Neuron (in vitro differentiated cells): ENCODE results near the gene DYNC2I2.

ENCODE experiments used
- H2AFZ ChIP-seq: one replicate; pipeline ENCODE4 v1.6.1; 2013; ENCODE audit warnings: low read depth, mild to moderate bottlenecking, inconsistent platforms, low read length, moderate library complexity
- H3K27me3 ChIP-seq: one replicate; pipeline ENCODE4 v1.6.1; 2013; ENCODE audit warnings: low read length; ENCODE audit not compliant: insufficient read depth
- H3K36me3 ChIP-seq: one replicate; pipeline ENCODE4 v1.6.1; 2013; ENCODE audit warnings: low read length; ENCODE audit not compliant: insufficient read depth
- H3K4me1 ChIP-seq: one replicate; pipeline ENCODE4 v1.6.1; 2013; ENCODE audit warnings: low read length; ENCODE audit not compliant: insufficient read depth
- H3K4me3 ChIP-seq: 2 replicates; pipeline ENCODE4 v1.5.1; 2013; ENCODE audit warnings: mild to moderate bottlenecking, low read length, moderate library complexity
- H3K9me3 ChIP-seq: one replicate; pipeline ENCODE4 v1.6.1; 2013; ENCODE audit warnings: low read length

The DYNC2I2 gene

GRCh38 chr9:128629136-128629535 is 27.5 kb downstream of the DYNC2I2 start:
- H2AFZ ChIP-seq: no peak overlapping the region
- H3K4me3 ChIP-seq: no peak overlapping the region
- no peaks in the 10 kb centered on the region for H3K27me3 ChIP-seq
- H3K9me3 ChIP-seq: no peaks in the 10 kb centered on the region
- no peaks in the 10 kb centered on the region for H3K4me1 ChIP-seq
- peaks cover 88% of the 10 kb centered on the region for H3K36me3 ChIP-seq

DNA sequence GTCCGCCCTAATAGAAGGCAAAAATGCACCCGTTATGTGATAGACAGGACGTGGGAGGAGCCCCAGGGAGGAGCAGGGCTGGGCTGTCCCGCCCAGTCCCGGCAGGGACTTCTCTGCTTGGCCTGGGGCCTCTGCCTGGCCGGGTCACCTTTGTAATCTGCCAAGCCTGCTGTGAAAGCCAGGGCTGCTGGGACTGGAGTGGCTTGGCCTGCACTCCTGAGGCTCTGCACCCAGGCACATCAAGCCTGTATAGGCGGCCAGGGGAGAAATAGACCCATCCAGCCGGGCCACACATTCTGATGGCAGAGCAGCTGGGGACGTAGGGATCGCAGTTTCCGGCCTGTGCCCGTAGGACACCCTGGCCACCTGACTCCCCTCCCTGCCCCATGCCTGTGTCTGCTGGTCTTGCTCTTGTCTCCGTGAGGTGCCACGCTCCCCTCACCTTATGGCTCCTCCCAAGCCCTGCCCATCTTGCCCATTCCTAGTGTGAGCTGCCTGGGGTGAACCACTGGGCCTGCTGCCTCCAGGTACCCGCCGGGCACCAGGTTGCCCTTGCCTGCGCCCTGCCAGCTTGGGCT is 28.1 kb downstream of the DYNC2I2 start:
- H2AFZ ChIP-seq: no peak overlapping the region
- H3K4me1 ChIP-seq: no peaks in the 10 kb centered on the region
- peaks cover 85% of the 10 kb centered on the region for H3K36me3 ChIP-seq
- no peak overlapping the region for H3K4me3 ChIP-seq
- H3K9me3 ChIP-seq: no peaks in the 10 kb centered on the region
- no peaks in the 10 kb centered on the region for H3K27me3 ChIP-seq

- Histone ChIP-seq H2AFZ (no peak overlapping the region), H3K4me3 (no peak overlapping the region), H3K36me3 (peaks cover 82% of the 10 kb centered on the region), H3K27me3 (no peaks in the 10 kb centered on the region), H3K9me3 (no peaks in the 10 kb centered on the region), H3K4me1 (no peaks in the 10 kb centered on the region)
Observed at GRCh38 chr9:128627906-128628305, 28.7 kb downstream of the DYNC2I2 start.

DNA sequence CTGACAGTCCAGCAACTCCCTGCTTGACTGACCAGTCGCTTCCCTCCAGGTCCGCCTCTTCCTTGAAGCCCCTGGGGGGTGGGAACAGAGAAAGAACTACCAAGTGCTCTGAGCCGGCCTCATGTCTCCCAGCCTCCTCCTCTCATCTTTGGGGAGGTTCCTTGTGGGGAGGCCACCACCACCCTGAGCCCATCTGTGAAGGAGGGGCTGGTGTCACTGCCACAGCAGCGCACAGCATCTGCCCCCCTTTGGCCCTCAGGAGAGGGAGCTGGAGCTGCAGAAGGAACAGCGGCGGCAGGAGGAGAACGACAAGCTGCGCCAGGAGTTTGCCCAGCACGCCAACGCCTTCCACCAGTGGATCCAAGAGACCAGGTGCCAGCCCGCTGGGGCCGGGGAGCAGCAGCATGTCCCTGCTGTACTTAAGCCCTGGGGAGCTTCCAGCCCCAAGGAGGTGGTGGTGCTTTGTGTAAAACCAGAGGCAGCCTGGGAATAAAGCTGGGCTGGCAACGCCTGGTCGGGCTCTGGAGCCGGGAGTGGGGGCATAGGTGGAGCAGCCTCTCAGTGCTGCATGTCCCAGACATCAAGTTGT is 29.4 kb downstream of the DYNC2I2 start:
- H3K36me3 ChIP-seq: peaks cover 78% of the 10 kb centered on the region
- H3K4me1 ChIP-seq: no peaks in the 10 kb centered on the region
- no peaks in the 10 kb centered on the region for H3K9me3 ChIP-seq
- H3K27me3 ChIP-seq: no peaks in the 10 kb centered on the region
- H2AFZ ChIP-seq: no peak overlapping the region
- H3K4me3 ChIP-seq: no peak overlapping the region

GRCh38 chr9:128626181-128626580 is 30.5 kb downstream of the DYNC2I2 start:
- Histone ChIP-seq H2AFZ (no peak overlapping the region), H3K9me3 (no peaks in the 10 kb centered on the region), H3K36me3 (peaks cover 80% of the 10 kb centered on the region), H3K4me1 (no peaks in the 10 kb centered on the region), H3K27me3 (no peaks in the 10 kb centered on the region), H3K4me3 (no peak overlapping the region)

- no peak overlapping the region for H3K4me3 ChIP-seq
- no peaks in the 10 kb centered on the region for H3K9me3 ChIP-seq
- no peaks in the 10 kb centered on the region for H3K27me3 ChIP-seq
- peaks cover 86% of the 10 kb centered on the region for H3K36me3 ChIP-seq
- no peaks in the 10 kb centered on the region for H3K4me1 ChIP-seq
- no peak overlapping the region for H2AFZ ChIP-seq
Observed at GRCh38 chr9:128625391-128626146, 31.1 kb downstream of the DYNC2I2 start.

- Histone ChIP-seq H3K9me3 (no peaks in the 10 kb centered on the region), H3K27me3 (no peaks in the 10 kb centered on the region), H3K4me1 (no peaks in the 10 kb centered on the region), H3K4me3 (no peak overlapping the region), H2AFZ (no peak overlapping the region), H3K36me3 (peaks cover 85% of the 10 kb centered on the region)
Observed at GRCh38 chr9:128624566-128624965, 32.1 kb downstream of the DYNC2I2 start.

- H3K9me3 ChIP-seq: no peaks in the 10 kb centered on the region
- no peak overlapping the region for H3K4me3 ChIP-seq
- H3K36me3 ChIP-seq: peaks cover 83% of the 10 kb centered on the region
- H3K4me1 ChIP-seq: no peaks in the 10 kb centered on the region
- H2AFZ ChIP-seq: no peak overlapping the region
- no peaks in the 10 kb centered on the region for H3K27me3 ChIP-seq
Observed at GRCh38 chr9:128621730-128622455, 34.8 kb downstream of the DYNC2I2 start.

DNA sequence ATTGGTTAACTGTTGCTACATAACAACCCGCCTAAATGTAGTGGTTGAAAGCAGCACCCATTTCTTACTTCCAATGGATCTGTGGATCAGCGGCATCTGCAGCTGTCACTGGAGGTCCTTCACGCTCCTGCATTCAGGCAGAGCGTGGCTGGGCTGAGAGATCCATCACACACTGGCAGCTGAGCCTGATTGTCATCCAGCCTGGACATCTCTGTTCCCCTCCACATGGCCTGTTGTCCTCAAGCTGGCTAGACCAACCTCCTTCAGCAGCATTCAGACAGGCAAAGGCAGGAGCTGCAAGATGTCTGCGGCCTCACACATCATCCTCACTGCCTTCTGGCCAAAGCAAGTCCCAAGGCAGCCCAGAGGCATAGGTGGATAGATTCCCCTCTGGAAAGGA is 36.9 kb downstream of the DYNC2I2 start:
- H3K9me3 ChIP-seq: no peaks in the 10 kb centered on the region
- H3K4me3 ChIP-seq: no peak overlapping the region
- peaks cover 83% of the 10 kb centered on the region for H3K36me3 ChIP-seq

DNA sequence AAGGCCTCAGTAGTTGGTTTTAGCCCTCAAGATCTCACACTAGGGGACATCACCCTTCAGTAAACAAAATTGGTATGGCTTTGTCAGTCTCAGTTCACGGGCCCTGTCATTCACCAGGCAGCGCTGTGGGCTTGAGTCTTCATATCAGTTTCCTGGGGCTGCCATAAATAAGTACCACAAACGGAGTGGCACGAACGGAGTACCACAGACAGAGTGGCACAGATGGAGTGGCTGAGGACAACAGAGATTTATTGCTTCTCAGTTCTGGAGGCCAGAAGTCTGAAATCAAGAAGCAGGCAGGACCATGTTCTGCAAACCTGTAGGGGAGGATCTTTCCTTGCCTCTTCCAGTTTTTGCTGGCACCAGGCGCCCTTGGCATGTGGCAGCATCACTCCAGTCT is 37.5 kb downstream of the DYNC2I2 start:
- Histone ChIP-seq H3K4me1 (no peaks in the 10 kb centered on the region), H3K36me3 (peaks cover 83% of the 10 kb centered on the region), H3K4me3 (no peak overlapping the region), H3K27me3 (no peaks in the 10 kb centered on the region), H2AFZ (no peak overlapping the region), H3K9me3 (no peaks in the 10 kb centered on the region)

More for the DNA sequence above, 36.9 kb downstream of the DYNC2I2 start:
- Histone ChIP-seq H2AFZ (no peak overlapping the region), H3K4me1 (no peaks in the 10 kb centered on the region), H3K27me3 (no peaks in the 10 kb centered on the region)

- Histone ChIP-seq H3K27me3 (no peaks in the 10 kb centered on the region), H3K9me3 (no peaks in the 10 kb centered on the region), H2AFZ (no peak overlapping the region), H3K4me1 (no peaks in the 10 kb centered on the region), H3K4me3 (no peak overlapping the region), H3K36me3 (peaks cover 90% of the 10 kb centered on the region)
Observed at GRCh38 chr9:128617943-128618342, 38.7 kb downstream of the DYNC2I2 start.

DNA sequence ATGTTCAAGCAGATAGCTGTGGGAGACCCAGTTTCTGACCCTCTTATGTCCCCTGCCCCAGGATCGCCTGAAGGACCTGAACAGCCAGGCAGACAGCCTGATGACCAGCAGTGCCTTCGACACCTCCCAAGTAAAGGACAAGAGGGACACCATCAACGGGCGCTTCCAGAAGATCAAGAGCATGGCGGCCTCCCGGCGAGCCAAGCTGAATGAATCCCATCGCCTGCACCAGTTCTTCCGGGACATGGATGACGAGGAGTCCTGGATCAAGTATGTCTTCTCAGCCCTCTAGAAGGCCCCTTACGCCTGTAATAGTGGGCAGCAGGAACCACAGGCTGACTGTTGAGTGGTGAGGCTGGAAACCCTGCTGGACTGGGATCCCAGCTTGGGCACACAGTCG is 41.1 kb downstream of the DYNC2I2 start:
- no peak overlapping the region for H2AFZ ChIP-seq
- no peaks in the 10 kb centered on the region for H3K27me3 ChIP-seq
- H3K36me3 ChIP-seq: peaks cover 93% of the 10 kb centered on the region
- no peak overlapping the region for H3K4me3 ChIP-seq
- H3K4me1 ChIP-seq: no peaks in the 10 kb centered on the region
- no peaks in the 10 kb centered on the region for H3K9me3 ChIP-seq

DNA sequence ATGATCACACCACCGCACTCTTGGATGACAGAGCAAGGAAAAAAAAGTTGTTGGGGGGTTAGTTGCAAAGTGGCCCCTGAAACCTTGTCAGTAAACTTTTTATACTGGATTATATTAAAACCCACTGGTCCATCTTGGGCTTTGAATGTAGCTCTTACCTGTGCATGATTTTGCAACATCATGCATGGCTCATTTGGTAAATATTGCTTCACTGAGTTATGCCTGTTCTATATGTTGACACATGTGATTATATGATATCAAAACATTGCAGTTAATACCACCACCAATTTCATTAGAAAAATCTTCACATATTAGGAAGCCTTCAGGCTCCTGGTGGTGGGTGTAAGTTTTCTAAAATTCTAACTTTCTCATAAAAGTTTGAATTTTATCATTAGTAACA is 41.9 kb downstream of the DYNC2I2 start:
- H3K27me3 ChIP-seq: no peaks in the 10 kb centered on the region
- peaks cover 95% of the 10 kb centered on the region for H3K36me3 ChIP-seq
- no peaks in the 10 kb centered on the region for H3K4me1 ChIP-seq
- H2AFZ ChIP-seq: no peak overlapping the region
- no peaks in the 10 kb centered on the region for H3K9me3 ChIP-seq
- no peak overlapping the region for H3K4me3 ChIP-seq
